Activated effector memory CD4-positive, alpha-beta T cell treated with anti-CD3 and anti-CD28 coated beads, Interleukin-2, amount 50 U/mL, for 16 hours (primary cell): ENCODE results near the gene CEBPB.

Experiments used
- DNase-seq: peaks from one replicate; pipeline ENCODE4 v3.0.0-alpha.2; 2020

The CEBPB gene

GRCh38 chr20:50215101-50215690, 24.6 kb downstream of the CEBPB start:
- no peak for DNase-seq

- DNase-seq, result no peak
Measured at GRCh38 chr20:50215926-50216325, 25.3 kb downstream of the CEBPB start.

GRCh38 chr20:50216543-50217206, 26.0 kb downstream of the CEBPB start:
- DNase-seq, result no peak

GRCh38 chr20:50217207-50217949, 26.7 kb downstream of the CEBPB start:
- no peak for DNase-seq

- no peak for DNase-seq
Measured at GRCh38 chr20:50218987-50219435, 28.4 kb downstream of the CEBPB start.

GRCh38 chr20:50219600-50219999, 29.0 kb downstream of the CEBPB start:
- DNase-seq, result no peak

GRCh38 chr20:50220093-50220893, 29.7 kb downstream of the CEBPB start:
- DNase-seq, result no peak

GRCh38 chr20:50220894-50221365, 30.3 kb downstream of the CEBPB start:
- no peak for DNase-seq

GRCh38 chr20:50221501-50222308, 31.1 kb downstream of the CEBPB start:
- DNase-seq, result no peak

GRCh38 chr20:50222309-50223038, 31.8 kb downstream of the CEBPB start:
- no peak for DNase-seq

- DNase-seq, result no peak
Measured at GRCh38 chr20:50223039-50224005, 32.7 kb downstream of the CEBPB start.

- no peak for DNase-seq
Measured at GRCh38 chr20:50224052-50224451, 33.4 kb downstream of the CEBPB start.

GRCh38 chr20:50224531-50225255, 34.1 kb downstream of the CEBPB start:
- DNase-seq, result no peak

GRCh38 chr20:50226093-50226974, 35.7 kb downstream of the CEBPB start:
- DNase-seq, result no peak

GRCh38 chr20:50227506-50227905, 36.9 kb downstream of the CEBPB start:
- DNase-seq, result no peak

- no peak for DNase-seq
Measured at GRCh38 chr20:50229156-50229607, 38.6 kb downstream of the CEBPB start.

- DNase-seq, result no peak
Measured at GRCh38 chr20:50230184-50230583, 39.6 kb downstream of the CEBPB start.

- no peak for DNase-seq
Measured at GRCh38 chr20:50230871-50231560, 40.4 kb downstream of the CEBPB start.
